Measurements from ENCODE around the gene ANXA6. TPM values are rescaled to one million over a fixed set of nuclear protein-coding genes. Genes with fewer than 3 reads are reported as not detected.

The ANXA6 gene
- total RNA-seq, 1 donor from 2014 or later: 301 TPM

- Mint-ChIP-seq H3K4me1 (ENCODE audit: low read depth) (peaks cover 91% of the 10 kb centered on the region), H3K27ac (peak overlapping the region; percentile 56), H3K36me3 (ENCODE audit: low read depth) (peaks cover 44% of the 10 kb centered on the region), H3K27me3 (ENCODE audit: insufficient read depth) (no peaks in the 10 kb centered on the region), H3K9me3 (no peaks in the 10 kb centered on the region), H3K4me3 (peak overlapping the region; percentile 53)
- no peak for DNase-seq (ENCODE audit: low spot score)
- intact Hi-C loops (cut with micrococcal nuclease): loop anchor here (5.0 to 10.0 kb wide), 3 partner anchors 44 to 304 kb away; partner anchors contain the start of gene IRGM
Measured at GRCh38 chr5:151096001-151096373, 61.6 kb downstream of the ANXA6 start.

- DNase-seq (ENCODE audit: low spot score): no peak
- H3K36me3 Mint-ChIP-seq (ENCODE audit: low read depth): peaks cover 39% of the 10 kb centered on the region
- peak overlapping the region; percentile 56 for H3K27ac Mint-ChIP-seq
- H3K27me3 Mint-ChIP-seq (ENCODE audit: insufficient read depth): no peaks in the 10 kb centered on the region
- H3K9me3 Mint-ChIP-seq: no peaks in the 10 kb centered on the region
- intact Hi-C loops (cut with micrococcal nuclease): loop anchor here (5.0 to 10.0 kb wide), 3 partner anchors 43 to 303 kb away; partner anchors contain the start of gene IRGM
- H3K4me1 Mint-ChIP-seq (ENCODE audit: low read depth): peaks cover 92% of the 10 kb centered on the region
- H3K4me3 Mint-ChIP-seq: peak overlapping the region; percentile 53
Measured at GRCh38 chr5:151095341-151096000, 62.1 kb downstream of the ANXA6 start.

- Mint-ChIP-seq H3K9me3 (no peaks in the 10 kb centered on the region), H3K27ac (peak overlapping the region; percentile 82), H3K36me3 (ENCODE audit: low read depth) (peaks cover 32% of the 10 kb centered on the region), H3K4me1 (ENCODE audit: low read depth) (peaks cover 88% of the 10 kb centered on the region), H3K4me3 (peak overlapping the region; percentile 67), H3K27me3 (ENCODE audit: insufficient read depth) (no peaks in the 10 kb centered on the region)
- no peak for DNase-seq (ENCODE audit: low spot score)
- intact Hi-C loops (cut with micrococcal nuclease): loop anchor here (1.0 to 10.0 kb wide), 5 partner anchors 12 to 303 kb away; partner anchors contain the start of gene IRGM
Measured at GRCh38 chr5:151094852-151095245, 62.7 kb downstream of the ANXA6 start.

- H3K4me3 Mint-ChIP-seq: peak overlapping the region; percentile 67
- H3K9me3 Mint-ChIP-seq: no peaks in the 10 kb centered on the region
- no peaks in the 10 kb centered on the region for H3K27me3 Mint-ChIP-seq (ENCODE audit: insufficient read depth)
- H3K4me1 Mint-ChIP-seq (ENCODE audit: low read depth): peaks cover 82% of the 10 kb centered on the region
- DNase-seq (ENCODE audit: low spot score): peak; percentile 60
- peak overlapping the region; percentile 82 for H3K27ac Mint-ChIP-seq
- H3K36me3 Mint-ChIP-seq (ENCODE audit: low read depth): peaks cover 26% of the 10 kb centered on the region
- intact Hi-C loops (cut with micrococcal nuclease): loop anchor here (1.0 to 10.0 kb wide), 3 partner anchors 11 to 249 kb away; partner anchors contain the start of gene IRGM
Measured at GRCh38 chr5:151094030-151094851, 63.3 kb downstream of the ANXA6 start.

- Mint-ChIP-seq H3K27me3 (ENCODE audit: insufficient read depth) (no peaks in the 10 kb centered on the region), H3K9me3 (no peaks in the 10 kb centered on the region), H3K4me1 (ENCODE audit: low read depth) (peaks cover 80% of the 10 kb centered on the region), H3K4me3 (peak overlapping the region; percentile 67), H3K27ac (peak overlapping the region; percentile 82), H3K36me3 (ENCODE audit: low read depth) (peaks cover 19% of the 10 kb centered on the region)
- intact Hi-C loops (cut with micrococcal nuclease): loop anchor here (10.0 kb wide), 1 partner anchor 249 kb away; the partner anchor contains the start of gene IRGM
- no peak for DNase-seq (ENCODE audit: low spot score)
Measured at GRCh38 chr5:151093476-151093889, 64.1 kb downstream of the ANXA6 start.

GRCh38 chr5:151092762-151093161, 64.8 kb downstream of the ANXA6 start:
- H3K4me1 Mint-ChIP-seq (ENCODE audit: low read depth): peaks cover 76% of the 10 kb centered on the region
- intact Hi-C loops (cut with micrococcal nuclease): loop anchor here (10.0 kb wide), 1 partner anchor 248 kb away; the partner anchor contains the start of gene IRGM
- H3K27ac Mint-ChIP-seq: peak overlapping the region; percentile 14
- H3K9me3 Mint-ChIP-seq: no peaks in the 10 kb centered on the region
- H3K27me3 Mint-ChIP-seq (ENCODE audit: insufficient read depth): no peaks in the 10 kb centered on the region
- no peak for DNase-seq (ENCODE audit: low spot score)
- H3K36me3 Mint-ChIP-seq (ENCODE audit: low read depth): peaks cover 19% of the 10 kb centered on the region
- no peak overlapping the region for H3K4me3 Mint-ChIP-seq

- H3K27ac Mint-ChIP-seq: no peak overlapping the region
- intact Hi-C loops (cut with micrococcal nuclease): loop anchor here (10.0 kb wide), 1 partner anchor 245 kb away; the partner anchor contains the start of gene IRGM
Measured at GRCh38 chr5:151089726-151090125, 67.9 kb downstream of the ANXA6 start.

GRCh38 chr5:151088986-151089385, 68.6 kb downstream of the ANXA6 start:
- no peak overlapping the region for H3K27ac Mint-ChIP-seq
- DNase-seq (ENCODE audit: low spot score): no peak
- no peaks in the 10 kb centered on the region for H3K27me3 Mint-ChIP-seq (ENCODE audit: insufficient read depth)
- intact Hi-C loops (cut with micrococcal nuclease): no loop called here
- H3K36me3 Mint-ChIP-seq (ENCODE audit: low read depth): peaks cover 9% of the 10 kb centered on the region
- peaks cover 70% of the 10 kb centered on the region for H3K4me1 Mint-ChIP-seq (ENCODE audit: low read depth)
- no peaks in the 10 kb centered on the region for H3K9me3 Mint-ChIP-seq
- no peak overlapping the region for H3K4me3 Mint-ChIP-seq

More at GRCh38 chr5:151089726-151090125, 67.9 kb downstream of the ANXA6 start:
- peaks cover 73% of the 10 kb centered on the region for H3K4me1 Mint-ChIP-seq (ENCODE audit: low read depth)
- DNase-seq (ENCODE audit: low spot score): no peak
- H3K36me3 Mint-ChIP-seq (ENCODE audit: low read depth): peaks cover 11% of the 10 kb centered on the region
- H3K9me3 Mint-ChIP-seq: no peaks in the 10 kb centered on the region
- no peak overlapping the region for H3K4me3 Mint-ChIP-seq
- H3K27me3 Mint-ChIP-seq (ENCODE audit: insufficient read depth): no peaks in the 10 kb centered on the region

- Mint-ChIP-seq H3K27ac (peak overlapping the region; percentile 55), H3K4me1 (ENCODE audit: low read depth) (peaks cover 70% of the 10 kb centered on the region), H3K9me3 (no peaks in the 10 kb centered on the region), H3K27me3 (ENCODE audit: insufficient read depth) (no peaks in the 10 kb centered on the region), H3K36me3 (ENCODE audit: low read depth) (peaks cover 13% of the 10 kb centered on the region), H3K4me3 (peak overlapping the region; percentile 84)
- no peak for DNase-seq (ENCODE audit: low spot score)
- intact Hi-C loops (cut with micrococcal nuclease): loop anchor here (1.0 kb wide), 2 partner anchors 9 to 11 kb away; no protein-coding TSS in a partner anchor
Measured at GRCh38 chr5:151087486-151087885, 70.1 kb downstream of the ANXA6 start.

GRCh38 chr5:151086905-151087360, 70.6 kb downstream of the ANXA6 start:
- peak; percentile 60 for DNase-seq (ENCODE audit: low spot score)
- Mint-ChIP-seq H3K36me3 (ENCODE audit: low read depth) (peaks cover 16% of the 10 kb centered on the region), H3K9me3 (no peaks in the 10 kb centered on the region), H3K4me3 (peak overlapping the region; percentile 84), H3K27me3 (ENCODE audit: insufficient read depth) (no peaks in the 10 kb centered on the region), H3K27ac (peak overlapping the region; percentile 62), H3K4me1 (ENCODE audit: low read depth) (peaks cover 74% of the 10 kb centered on the region)
- intact Hi-C loops (cut with micrococcal nuclease): loop anchor here (1.0 kb wide), 2 partner anchors 9 to 11 kb away; no protein-coding TSS in a partner anchor

- intact Hi-C loops (cut with micrococcal nuclease): no loop called here
- Mint-ChIP-seq H3K36me3 (ENCODE audit: low read depth) (peaks cover 10% of the 10 kb centered on the region), H3K27ac (peak overlapping the region; percentile 95), H3K4me1 (ENCODE audit: low read depth) (peaks cover 74% of the 10 kb centered on the region), H3K9me3 (no peaks in the 10 kb centered on the region), H3K27me3 (ENCODE audit: insufficient read depth) (no peaks in the 10 kb centered on the region), H3K4me3 (peak overlapping the region; percentile 84)
- no peak for DNase-seq (ENCODE audit: low spot score)
Measured at GRCh38 chr5:151086192-151086869, 71.2 kb downstream of the ANXA6 start.

- Mint-ChIP-seq H3K27me3 (ENCODE audit: insufficient read depth) (no peaks in the 10 kb centered on the region), H3K9me3 (no peaks in the 10 kb centered on the region), H3K4me3 (peak overlapping the region; percentile 84), H3K27ac (peak overlapping the region; percentile 95), H3K4me1 (ENCODE audit: low read depth) (peaks cover 70% of the 10 kb centered on the region), H3K36me3 (ENCODE audit: low read depth) (peaks cover 10% of the 10 kb centered on the region)
- DNase-seq (ENCODE audit: low spot score): peak; percentile 55
- intact Hi-C loops (cut with micrococcal nuclease): no loop called here
Measured at GRCh38 chr5:151085517-151086041, 72.0 kb downstream of the ANXA6 start.
